Uterus (tissue), 2 donors: ENCODE measurements around the gene SHISA9.

Experiments
- CTCF ChIP-seq, 4 experiments: fragments of 200-600 bp in 2 of 4; fragments of 450-650 bp in 2 of 4; sonication (generic) in 2 of 4; IDR thresholded peaks; one replicate each; pipeline ENCODE4 v1.5.1; 2016 to 2019; ENCODE audit warnings: antibody characterized with exemption in 4 of 4, mild to moderate bottlenecking in 2 of 4, moderate library complexity in 1 of 4
- POLR2A ChIP-seq, 2 donors: fragments of 450-650 bp; IDR thresholded peaks; one replicate each; pipeline ENCODE4 v1.6.1; 2016; ENCODE audit warnings: antibody characterized with exemption in 2 of 2, mild to moderate bottlenecking in 1 of 2, moderate library complexity in 1 of 2

GRCh38 chr16:12901204-12901596 lies 198 bp upstream of the SHISA9 start:
- TF ChIP-seq CTCF (IDR thresholded peaks at IDR 0.05) (no peak), POLR2A (IDR thresholded peaks at IDR 0.05) (no peak)
